DLD1 (cell line): ENCODE data around the gene NDC80.
"Not testable (repeated sequence)": the region's sequence is repeated elsewhere in the genome, so short reads cannot be mapped to it uniquely, and the experiment has no call there.

Source experiments
- in situ Hi-C: cut with HindIII; loops from 2 replicates; pipeline ENCODE4 v1.10.0; 2017; ENCODE audit warnings: low sequenced_read_pairs

The NDC80 gene

GRCh38 chr18:2617401-2617998 is 46.1 kb downstream of the NDC80 start:
- in situ Hi-C loops, result no loop called here

GRCh38 chr18:2618009-2618408 is 46.7 kb downstream of the NDC80 start:
- in situ Hi-C loops, result no loop called here

- in situ Hi-C loops, result no loop called here
Measured at GRCh38 chr18:2625217-2625616, 53.9 kb downstream of the NDC80 start.

- in situ Hi-C loops, result no loop called here
Measured at GRCh38 chr18:2627821-2628276, 56.5 kb downstream of the NDC80 start.

- in situ Hi-C loops, result no loop called here
Measured at GRCh38 chr18:2629003-2629402, 57.6 kb downstream of the NDC80 start.

- in situ Hi-C loops, result no loop called here
Measured at GRCh38 chr18:2635586-2635985, 64.2 kb downstream of the NDC80 start.

GRCh38 chr18:2636126-2636631 is 64.8 kb downstream of the NDC80 start:
- in situ Hi-C loops, result no loop called here

- in situ Hi-C loops, result no loop called here
Measured at GRCh38 chr18:2641638-2642037, 70.3 kb downstream of the NDC80 start.

GRCh38 chr18:2642771-2643170 is 71.4 kb downstream of the NDC80 start:
- in situ Hi-C loops, result no loop called here

GRCh38 chr18:2644535-2644934 is 73.2 kb downstream of the NDC80 start:
- in situ Hi-C loops, result no loop called here

GRCh38 chr18:2651981-2652380 is 80.6 kb downstream of the NDC80 start:
- in situ Hi-C loops, result no loop called here

- in situ Hi-C loops, result no loop called here
Measured at GRCh38 chr18:2653467-2653866, 82.1 kb downstream of the NDC80 start.

- in situ Hi-C loops, result no loop called here
Measured at GRCh38 chr18:2654169-2654927, 83.0 kb downstream of the NDC80 start.

GRCh38 chr18:2654928-2655177 is 83.5 kb downstream of the NDC80 start:
- in situ Hi-C loops, result no loop called here

- in situ Hi-C loops, result no loop called here
Measured at GRCh38 chr18:2655178-2655953, 84.0 kb downstream of the NDC80 start, which contains the start of gene SMCHD1. SMCHD1 (plus strand) TSS chr18:2655726; CDS start chr18:2656076, 350 bp downstream.

- in situ Hi-C loops, result no loop called here
Measured at GRCh38 chr18:2655954-2656236, 84.5 kb downstream of the NDC80 start.

GRCh38 chr18:2656237-2656980 is 85.1 kb downstream of the NDC80 start:
- in situ Hi-C loops, result no loop called here

- in situ Hi-C loops, result no loop called here
Measured at GRCh38 chr18:2656981-2657512, 85.7 kb downstream of the NDC80 start.

GRCh38 chr18:2657788-2658458 is 86.6 kb downstream of the NDC80 start:
- in situ Hi-C loops, result no loop called here

GRCh38 chr18:2660849-2661248 is 89.5 kb downstream of the NDC80 start:
- in situ Hi-C loops, result not testable (repeated sequence)
